SK-N-SH (cell line): Measurements from ENCODE around the gene SLC40A1.

Source experiments
- NFIC ChIP-seq: IDR thresholded peaks from 2 replicates; pipeline ENCODE4 v1.4.0; 2012; ENCODE audit warnings: borderline replicate concordance
- TAF1 ChIP-seq: IDR thresholded peaks from 2 replicates; pipeline ENCODE4 v1.6.1; 2012; ENCODE audit warnings: low read depth, mild to moderate bottlenecking, low read length, moderate library complexity, borderline replicate concordance
- TF ChIP-seq, protein P1 (sequence below): fragments of 200-600 bp; sonication (generic); IDR thresholded peaks from 2 replicates; pipeline ENCODE4 v1.6.1; 2017; ENCODE audit warnings: antibody characterized with exemption, mild to moderate bottlenecking, moderate library complexity

DNA sequence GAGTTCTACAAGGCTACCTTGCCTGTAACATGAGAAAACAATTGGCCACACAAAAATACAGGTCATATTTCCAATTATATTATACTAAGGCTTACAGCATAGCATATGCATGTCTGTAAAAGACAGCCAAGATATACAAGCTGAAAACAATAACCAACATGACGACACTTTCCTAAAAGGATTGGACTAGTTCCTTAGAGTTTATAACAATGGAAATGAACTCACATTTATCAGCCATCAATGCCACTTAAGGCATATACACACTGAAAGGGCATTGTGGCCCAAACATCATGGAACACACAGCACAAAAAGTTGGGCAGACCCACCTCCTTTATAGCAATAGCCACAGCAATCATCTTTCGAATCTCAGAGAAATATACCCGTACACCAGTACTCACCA lies 52.0 kb downstream of the SLC40A1 start:
- no peak for TF ChIP-seq NFIC
- TF ChIP-seq, protein P1, sequence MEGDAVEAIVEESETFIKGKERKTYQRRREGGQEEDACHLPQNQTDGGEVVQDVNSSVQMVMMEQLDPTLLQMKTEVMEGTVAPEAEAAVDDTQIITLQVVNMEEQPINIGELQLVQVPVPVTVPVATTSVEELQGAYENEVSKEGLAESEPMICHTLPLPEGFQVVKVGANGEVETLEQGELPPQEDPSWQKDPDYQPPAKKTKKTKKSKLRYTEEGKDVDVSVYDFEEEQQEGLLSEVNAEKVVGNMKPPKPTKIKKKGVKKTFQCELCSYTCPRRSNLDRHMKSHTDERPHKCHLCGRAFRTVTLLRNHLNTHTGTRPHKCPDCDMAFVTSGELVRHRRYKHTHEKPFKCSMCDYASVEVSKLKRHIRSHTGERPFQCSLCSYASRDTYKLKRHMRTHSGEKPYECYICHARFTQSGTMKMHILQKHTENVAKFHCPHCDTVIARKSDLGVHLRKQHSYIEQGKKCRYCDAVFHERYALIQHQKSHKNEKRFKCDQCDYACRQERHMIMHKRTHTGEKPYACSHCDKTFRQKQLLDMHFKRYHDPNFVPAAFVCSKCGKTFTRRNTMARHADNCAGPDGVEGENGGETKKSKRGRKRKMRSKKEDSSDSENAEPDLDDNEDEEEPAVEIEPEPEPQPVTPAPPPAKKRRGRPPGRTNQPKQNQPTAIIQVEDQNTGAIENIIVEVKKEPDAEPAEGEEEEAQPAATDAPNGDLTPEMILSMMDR, result no peak
- TF ChIP-seq TAF1, result no peak
